ENCODE results near the gene MFSD6.

GRCh38 chr2:190408538-190409271 is 550 bp downstream of the MFSD6 start:
- TF ChIP-seq SIN3A (conservative IDR thresholded peaks at IDR 0.05 in 1 of 2, IDR thresholded peaks at IDR 0.05 in 1 of 2; ENCODE audit: low read depth in 1 of 2, low read length in 2 of 2) (peak in 1 of 2 experiments; percentile 70; a peak in 2 of 4 replicates), GABPA (IDR thresholded peaks at IDR 0.05; ENCODE audit: borderline replicate concordance, insufficient read depth, low read length) (no peak), JUND (IDR thresholded peaks at IDR 0.05; ENCODE audit: low read length) (no peak)
- TF ChIP-seq, protein P1, sequence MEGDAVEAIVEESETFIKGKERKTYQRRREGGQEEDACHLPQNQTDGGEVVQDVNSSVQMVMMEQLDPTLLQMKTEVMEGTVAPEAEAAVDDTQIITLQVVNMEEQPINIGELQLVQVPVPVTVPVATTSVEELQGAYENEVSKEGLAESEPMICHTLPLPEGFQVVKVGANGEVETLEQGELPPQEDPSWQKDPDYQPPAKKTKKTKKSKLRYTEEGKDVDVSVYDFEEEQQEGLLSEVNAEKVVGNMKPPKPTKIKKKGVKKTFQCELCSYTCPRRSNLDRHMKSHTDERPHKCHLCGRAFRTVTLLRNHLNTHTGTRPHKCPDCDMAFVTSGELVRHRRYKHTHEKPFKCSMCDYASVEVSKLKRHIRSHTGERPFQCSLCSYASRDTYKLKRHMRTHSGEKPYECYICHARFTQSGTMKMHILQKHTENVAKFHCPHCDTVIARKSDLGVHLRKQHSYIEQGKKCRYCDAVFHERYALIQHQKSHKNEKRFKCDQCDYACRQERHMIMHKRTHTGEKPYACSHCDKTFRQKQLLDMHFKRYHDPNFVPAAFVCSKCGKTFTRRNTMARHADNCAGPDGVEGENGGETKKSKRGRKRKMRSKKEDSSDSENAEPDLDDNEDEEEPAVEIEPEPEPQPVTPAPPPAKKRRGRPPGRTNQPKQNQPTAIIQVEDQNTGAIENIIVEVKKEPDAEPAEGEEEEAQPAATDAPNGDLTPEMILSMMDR (IDR thresholded peaks at IDR 0.05; ENCODE audit: control extremely low read depth in 1 of 3, insufficient read depth in 1 of 3, low read depth in 1 of 3, low read length in 3 of 3) = no peak
